ENCODE results near the gene TOX2.

The TOX2 gene

GRCh38 chr20:43923322-43923721, 8.7 kb downstream of the TOX2 start:
- TF ChIP-seq GATA3 (IDR thresholded peaks at IDR 0.05; ENCODE audit: low read depth, low read length) (no peak), GATA2 (IDR thresholded peaks at IDR 0.05; ENCODE audit: low read depth, low read length) (no peak)

- no peak for TF ChIP-seq GATA2 (IDR thresholded peaks at IDR 0.05; ENCODE audit: low read depth, low read length)
- no peak for TF ChIP-seq GATA3 (IDR thresholded peaks at IDR 0.05; ENCODE audit: low read depth, low read length)
Measured at GRCh38 chr20:43923917-43924316, 9.3 kb downstream of the TOX2 start.

- TF ChIP-seq GATA3 (IDR thresholded peaks at IDR 0.05; ENCODE audit: low read depth, low read length) (no peak), GATA2 (IDR thresholded peaks at IDR 0.05; ENCODE audit: low read depth, low read length) (no peak)
Measured at GRCh38 chr20:43925215-43925614, 10.6 kb downstream of the TOX2 start.

- no peak for TF ChIP-seq GATA2 (IDR thresholded peaks at IDR 0.05; ENCODE audit: low read depth, low read length)
- no peak for TF ChIP-seq GATA3 (IDR thresholded peaks at IDR 0.05; ENCODE audit: low read depth, low read length)
Measured at GRCh38 chr20:43925801-43926200, 11.1 kb downstream of the TOX2 start.

- TF ChIP-seq GATA2 (IDR thresholded peaks at IDR 0.05; ENCODE audit: low read depth, low read length) (no peak), GATA3 (IDR thresholded peaks at IDR 0.05; ENCODE audit: low read depth, low read length) (no peak)
Measured at GRCh38 chr20:43926287-43927050, 11.8 kb downstream of the TOX2 start.

- TF ChIP-seq GATA2 (IDR thresholded peaks at IDR 0.05; ENCODE audit: low read depth, low read length): no peak
- no peak for TF ChIP-seq GATA3 (IDR thresholded peaks at IDR 0.05; ENCODE audit: low read depth, low read length)
Measured at GRCh38 chr20:43931976-43932375, 17.3 kb downstream of the TOX2 start.

- no peak for TF ChIP-seq GATA2 (IDR thresholded peaks at IDR 0.05; ENCODE audit: low read depth, low read length)
- no peak for TF ChIP-seq GATA3 (IDR thresholded peaks at IDR 0.05; ENCODE audit: low read depth, low read length)
Measured at GRCh38 chr20:43934833-43935232, 20.2 kb downstream of the TOX2 start.

- TF ChIP-seq GATA2 (IDR thresholded peaks at IDR 0.05; ENCODE audit: low read depth, low read length) (no peak), GATA3 (IDR thresholded peaks at IDR 0.05; ENCODE audit: low read depth, low read length) (no peak)
Measured at GRCh38 chr20:43936104-43936770, 21.6 kb downstream of the TOX2 start.

- TF ChIP-seq GATA3 (IDR thresholded peaks at IDR 0.05; ENCODE audit: low read depth, low read length) (no peak), GATA2 (IDR thresholded peaks at IDR 0.05; ENCODE audit: low read depth, low read length) (no peak)
Measured at GRCh38 chr20:43936805-43937204, 22.2 kb downstream of the TOX2 start.

- TF ChIP-seq GATA2 (IDR thresholded peaks at IDR 0.05; ENCODE audit: low read depth, low read length) (no peak), GATA3 (IDR thresholded peaks at IDR 0.05; ENCODE audit: low read depth, low read length) (no peak)
Measured at GRCh38 chr20:43937591-43937990, 22.9 kb downstream of the TOX2 start.

GRCh38 chr20:43938017-43938655, 23.5 kb downstream of the TOX2 start:
- TF ChIP-seq GATA2 (IDR thresholded peaks at IDR 0.05; ENCODE audit: low read depth, low read length) (no peak), GATA3 (IDR thresholded peaks at IDR 0.05; ENCODE audit: low read depth, low read length) (no peak)

- no peak for TF ChIP-seq GATA3 (IDR thresholded peaks at IDR 0.05; ENCODE audit: low read depth, low read length)
- TF ChIP-seq GATA2 (IDR thresholded peaks at IDR 0.05; ENCODE audit: low read depth, low read length): no peak
Measured at GRCh38 chr20:43938932-43939761, 24.5 kb downstream of the TOX2 start.

GRCh38 chr20:43939762-43940121, 25.1 kb downstream of the TOX2 start:
- no peak for TF ChIP-seq GATA2 (IDR thresholded peaks at IDR 0.05; ENCODE audit: low read depth, low read length)
- TF ChIP-seq GATA3 (IDR thresholded peaks at IDR 0.05; ENCODE audit: low read depth, low read length): no peak
